A549 (cell line): ENCODE results near the gene COG5. TPM values are rescaled to one million over a fixed set of nuclear protein-coding genes. Genes with fewer than 3 reads are reported as not detected.

Experiments used
- ATAC-seq, 2 experiments: fragments of 200-7000 bp in 1 of 2; fragments of >200 bp in 1 of 2; cut with Nextera tagmentation in 1 of 2; cut with Tn5 transposase in 1 of 2; 3 replicates each; pipeline versions ENCODE4 v1.8.0 to v1.9.1; 2018 to 2020; ENCODE audit warnings: mild to moderate bottlenecking in 1 of 2, moderate library complexity in 1 of 2
- CTCF ChIA-PET: fragments of 300-600 bp; sonication (Branson Sonifier 250); formaldehyde crosslinking; extraction: SDS; loops from one replicate; lab custom pipeline; 2021; ENCODE audit warnings: antibody characterized with exemption, inconsistent platforms; lab: Yijun Ruan, JAX
- POLR2A ChIA-PET: fragments of 350-600 bp; formaldehyde crosslinking; extraction: SDS; loops from one replicate; lab custom pipeline; 2021; ENCODE audit warnings: antibody characterized with exemption, inconsistent platforms; lab: Yijun Ruan, JAX
- DNase-seq, 2 experiments: peaks; one replicate each; pipeline versions ENCODE4 v3.0.0 to v3.0.0-alpha.2; 2011 to 2016; ENCODE audit warnings: low read depth in 1 of 2, low spot score in 1 of 2
- FAIRE-seq: peaks from 2 replicates; lab custom pipeline; 2011; peaks lifted over from hg19 to GRCh38; lab: Jason Lieb, UNC
- H3K27ac ChIP-seq, 2 experiments: fragments of >200 bp; sonication (Bioruptor Twin); formaldehyde crosslinking; 3 replicates each; pipeline ENCODE4 v1.5.1; 2016 to 2017
- H3K4me1 ChIP-seq: fragments of >200 bp; sonication (Bioruptor Twin); formaldehyde crosslinking; 3 replicates; pipeline ENCODE4 v1.6.1; 2016
- H3K4me2 ChIP-seq: fragments of >200 bp; sonication (Bioruptor Twin); formaldehyde crosslinking; 3 replicates; pipeline ENCODE4 v1.6.1; 2016
- H3K4me3 ChIP-seq: fragments of >200 bp; sonication (Bioruptor Twin); formaldehyde crosslinking; 3 replicates; pipeline ENCODE4 v1.5.1; 2016
- H3K9me3 ChIP-seq: fragments of >200 bp; sonication (Bioruptor Twin); formaldehyde crosslinking; 3 replicates; pipeline ENCODE4 v1.6.1; 2016
- BHLHE40 ChIP-seq: IDR thresholded peaks from 2 replicates; pipeline ENCODE4 v1.6.1; 2012; ENCODE audit warnings: low read depth, low read length, inconsistent platforms
- CHD2 ChIP-seq: fragments of 150-350 bp; IDR thresholded peaks from 2 replicates; pipeline ENCODE4 v1.6.1; 2014; ENCODE audit warnings: low read length; ENCODE audit not compliant: partially characterized antibody
- EHF ChIP-seq: fragments of 250-450 bp; sonication (Bioruptor Pico); IDR thresholded peaks from 2 replicates; pipeline ENCODE4 v1.5.0; 2020; ENCODE audit warnings: mild to moderate bottlenecking
- EP300 ChIP-seq, 2 experiments: fragments of >200 bp; sonication (Bioruptor Twin); formaldehyde crosslinking; IDR thresholded peaks; 2 replicates in 1 of 2; 3 replicates in 1 of 2; pipeline ENCODE4 v1.6.1; 2016 to 2017
- FOSL2 ChIP-seq, 2 experiments: fragments of 450-650 bp in 1 of 2; fragments of >200 bp in 1 of 2; sonication (Bioruptor Twin) in 1 of 2; formaldehyde crosslinking; IDR thresholded peaks; 2 replicates each; pipeline versions ENCODE4 v1.5.0 to v1.6.1; 2016 to 2020; ENCODE audit warnings: mild to moderate bottlenecking in 1 of 2, moderate library complexity in 1 of 2
- HES2 ChIP-seq: fragments of >200 bp; sonication (Bioruptor Twin); formaldehyde crosslinking; IDR thresholded peaks from 2 replicates; pipeline ENCODE4 v1.6.1; 2016
- HEYL ChIP-seq: fragments of 250-450 bp; sonication (Bioruptor Pico); IDR thresholded peaks from 2 replicates; pipeline ENCODE4 v1.8.0; 2021; ENCODE audit warnings: mild to moderate bottlenecking, moderate library complexity
- HOXB13 ChIP-seq: fragments of 250-450 bp; sonication (Bioruptor Pico); IDR thresholded peaks from 2 replicates; pipeline ENCODE4 v1.5.0; 2020; ENCODE audit warnings: low read depth, mild to moderate bottlenecking, moderate library complexity
- JUN ChIP-seq, 2 experiments: fragments of >200 bp; sonication (Bioruptor Twin); formaldehyde crosslinking; IDR thresholded peaks; 2 replicates in 1 of 2; 3 replicates in 1 of 2; pipeline ENCODE4 v1.6.1; 2016 to 2017
- JUNB ChIP-seq: fragments of >200 bp; sonication (Bioruptor Twin); formaldehyde crosslinking; IDR thresholded peaks from 2 replicates; pipeline ENCODE4 v1.6.1; 2016
- MAZ ChIP-seq: fragments of 150-350 bp; IDR thresholded peaks from 2 replicates; pipeline ENCODE4 v1.6.1; 2014; ENCODE audit warnings: antibody characterized with exemption, low read depth, low read length, borderline replicate concordance
- MYC ChIP-seq: IDR thresholded peaks from 2 replicates; pipeline ENCODE4 v1.6.1; 2012; ENCODE audit warnings: mild to moderate bottlenecking, inconsistent platforms, low read length, improper control_type of control experiment, borderline replicate concordance
- NFE2L2 ChIP-seq: fragments of 150-350 bp; conservative IDR thresholded peaks from 2 replicates; pipeline ENCODE4 v1.6.1; 2014; ENCODE audit warnings: low read length
- RARB ChIP-seq: fragments of 250-450 bp; sonication (Bioruptor Pico); IDR thresholded peaks from 2 replicates; pipeline ENCODE4 v1.8.0; 2021; ENCODE audit warnings: mild to moderate bottlenecking, moderate library complexity
- RCOR1 ChIP-seq: fragments of 150-350 bp; IDR thresholded peaks from 2 replicates; pipeline ENCODE4 v1.6.1; 2014; ENCODE audit warnings: antibody characterized with exemption, low read length, low read depth
- RNF2 ChIP-seq: fragments of 200-600 bp; sonication (generic); IDR thresholded peaks from 2 replicates; pipeline ENCODE4 v1.6.1; 2016; ENCODE audit warnings: low read depth, mild to moderate bottlenecking, antibody characterized with exemption, moderate library complexity, borderline replicate concordance
- SMC3 ChIP-seq: fragments of >200 bp; sonication (Bioruptor Twin); formaldehyde crosslinking; IDR thresholded peaks from 3 replicates; pipeline ENCODE4 v1.6.1; 2018; ENCODE audit warnings: inconsistent platforms
- TFCP2L1 ChIP-seq: fragments of 250-450 bp; sonication (Bioruptor Pico); IDR thresholded peaks from 2 replicates; pipeline ENCODE4 v1.5.0; 2021; ENCODE audit warnings: mild to moderate bottlenecking
- TP53 ChIP-seq: fragments of 250-450 bp; sonication (Bioruptor Pico); IDR thresholded peaks from 2 replicates; pipeline ENCODE4 v1.5.0; 2021; ENCODE audit warnings: mild to moderate bottlenecking, moderate library complexity
- ZC3H11A ChIP-seq: fragments of 450-650 bp; IDR thresholded peaks from 2 replicates; pipeline ENCODE4 v1.6.1; 2014; ENCODE audit warnings: antibody characterized with exemption, mild to moderate bottlenecking
- ZFP36 ChIP-seq: fragments of 450-650 bp; IDR thresholded peaks from 2 replicates; pipeline ENCODE4 v1.6.1; 2014; ENCODE audit warnings: borderline replicate concordance; ENCODE audit not compliant: partially characterized antibody
- ZNF302 ChIP-seq: fragments of 250-450 bp; sonication (Bioruptor Pico); IDR thresholded peaks from 2 replicates; pipeline ENCODE4 v1.9.0; 2021; ENCODE audit warnings: inconsistent platforms, mild to moderate bottlenecking, moderate library complexity
- ZSCAN20 ChIP-seq: fragments of 250-450 bp; sonication (Bioruptor Pico); IDR thresholded peaks from 2 replicates; pipeline ENCODE4 v1.8.0; 2022; ENCODE audit warnings: mild to moderate bottlenecking, moderate library complexity
- WGBS: methylation state at CpG from one replicate; pipeline ENCODE4 v1.1.6; 2017; ENCODE audit errors: missing lambda C conversion rate; 5-methylcytosine and 5-hydroxymethylcytosine counted together
- polyA plus RNA-seq, 4 experiments: library from polyadenylated mRNA; depleted of rRNA in 3 of 4; stranded (reverse); fragments of >200 nt; fragmentation: RNase III in 1 of 4; extraction: RNeasy Plus Mini Kit Qiagen cat#74134 plus additional on column Dnase treatment in 1 of 4; gene quantifications; 2 replicates in 3 of 4; 3 replicates in 1 of 4; pipeline ENCODE4 v1.2.3, GENCODE V29; 2011 to 2017
- TF ChIP-seq, protein P1 (sequence below): fragments of >200 bp; sonication (Bioruptor Twin); formaldehyde crosslinking; IDR thresholded peaks from 3 replicates; pipeline ENCODE4 v1.5.1; 2016
- TF ChIP-seq, protein P2 (sequence below): fragments of 150-350 bp; IDR thresholded peaks from 2 replicates; pipeline ENCODE4 v1.6.1; 2014; ENCODE audit warnings: low read depth, mild to moderate bottlenecking, low read length
- TF ChIP-seq, protein P3 (sequence below): IDR thresholded peaks from 2 replicates; pipeline ENCODE4 v1.6.1; 2012

COG5 gene
- polyA plus RNA-seq, 2 of the 4 experiments (the other 2 are of a cell fraction): 22.5 to 44.0 TPM

DNA sequence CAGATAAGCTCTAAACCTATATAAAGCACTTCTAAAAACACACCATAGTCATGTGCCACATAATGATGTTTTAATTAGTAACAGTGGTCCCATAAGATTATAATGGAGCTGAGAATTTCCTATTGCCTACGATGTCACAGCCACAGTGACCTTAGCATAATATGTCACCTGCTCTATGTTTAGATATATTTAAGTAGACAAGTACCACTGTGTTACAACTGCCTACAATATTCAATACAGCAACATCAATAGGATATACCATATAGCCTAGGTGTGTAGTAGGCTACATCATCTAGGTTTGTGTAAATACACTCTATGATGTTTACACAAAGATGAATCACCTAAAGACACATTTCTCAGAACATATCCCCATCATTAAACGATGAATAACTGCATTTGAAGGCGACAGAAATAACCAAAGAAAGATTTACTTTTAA lies 69.4 kb downstream of the COG5 start:
- FAIRE-seq: peak; percentile 84
- H3K4me2 ChIP-seq: peak overlapping the region; percentile 4; the same call in 1 of the 3 replicates
- H3K4me1 ChIP-seq: peaks cover 9% of the 10 kb centered on the region
- CTCF ChIA-PET: interaction anchor here (1.1 to 3.2 kb wide), 3 partner anchors 13 to 230 kb away, joined by 3 to 12 read pairs (median 4); no protein-coding TSS in a partner anchor
- POLR2A ChIA-PET: no interaction called here
- H3K4me3 ChIP-seq: no peak overlapping the region
- TF ChIP-seq ZFP36 (no peak), EHF (CRISPR knock-in tag) (no peak), ZNF302 (CRISPR knock-in tag) (no peak), FOSL2 (IDR thresholded peaks at IDR 0.05) (0 out of 2 replicates have a peak, but pooled peaks have one; percentile 16), FOSL2 (CRISPR knock-in tag; IDR thresholded peaks at IDR 0.05) (peak; percentile 56), MAZ (no peak), CHD2 (no peak)
- ATAC-seq: peak in 1 of 2 experiments; percentile 48; a peak in 2 of 6 replicates
- peak in 1 of 2 experiments; percentile 14 for DNase-seq
- 34% methylated on average over 3 of the region's 3 CpGs for WGBS
- H3K9me3 ChIP-seq: no peaks in the 10 kb centered on the region
- no peak overlapping the region for H3K27ac ChIP-seq

GRCh38 chr7:107492875-107493274 lies 70.8 kb downstream of the COG5 start:
- no peaks in the 10 kb centered on the region for H3K9me3 ChIP-seq
- H3K4me2 ChIP-seq: no peak overlapping the region
- H3K4me1 ChIP-seq: peaks cover 9% of the 10 kb centered on the region
- TF ChIP-seq MAZ: no peak
- TF ChIP-seq, protein P1, sequence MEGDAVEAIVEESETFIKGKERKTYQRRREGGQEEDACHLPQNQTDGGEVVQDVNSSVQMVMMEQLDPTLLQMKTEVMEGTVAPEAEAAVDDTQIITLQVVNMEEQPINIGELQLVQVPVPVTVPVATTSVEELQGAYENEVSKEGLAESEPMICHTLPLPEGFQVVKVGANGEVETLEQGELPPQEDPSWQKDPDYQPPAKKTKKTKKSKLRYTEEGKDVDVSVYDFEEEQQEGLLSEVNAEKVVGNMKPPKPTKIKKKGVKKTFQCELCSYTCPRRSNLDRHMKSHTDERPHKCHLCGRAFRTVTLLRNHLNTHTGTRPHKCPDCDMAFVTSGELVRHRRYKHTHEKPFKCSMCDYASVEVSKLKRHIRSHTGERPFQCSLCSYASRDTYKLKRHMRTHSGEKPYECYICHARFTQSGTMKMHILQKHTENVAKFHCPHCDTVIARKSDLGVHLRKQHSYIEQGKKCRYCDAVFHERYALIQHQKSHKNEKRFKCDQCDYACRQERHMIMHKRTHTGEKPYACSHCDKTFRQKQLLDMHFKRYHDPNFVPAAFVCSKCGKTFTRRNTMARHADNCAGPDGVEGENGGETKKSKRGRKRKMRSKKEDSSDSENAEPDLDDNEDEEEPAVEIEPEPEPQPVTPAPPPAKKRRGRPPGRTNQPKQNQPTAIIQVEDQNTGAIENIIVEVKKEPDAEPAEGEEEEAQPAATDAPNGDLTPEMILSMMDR: no peak
- no peak for TF ChIP-seq EP300 (IDR thresholded peaks at IDR 0.05)
- TF ChIP-seq JUN (IDR thresholded peaks at IDR 0.05): no peak
- TF ChIP-seq SMC3: no peak
- no peak for TF ChIP-seq RCOR1
- no peak for TF ChIP-seq NFE2L2
- TF ChIP-seq TFCP2L1 (CRISPR knock-in tag): no peak
- TF ChIP-seq TP53: no peak
- TF ChIP-seq, protein P2, sequence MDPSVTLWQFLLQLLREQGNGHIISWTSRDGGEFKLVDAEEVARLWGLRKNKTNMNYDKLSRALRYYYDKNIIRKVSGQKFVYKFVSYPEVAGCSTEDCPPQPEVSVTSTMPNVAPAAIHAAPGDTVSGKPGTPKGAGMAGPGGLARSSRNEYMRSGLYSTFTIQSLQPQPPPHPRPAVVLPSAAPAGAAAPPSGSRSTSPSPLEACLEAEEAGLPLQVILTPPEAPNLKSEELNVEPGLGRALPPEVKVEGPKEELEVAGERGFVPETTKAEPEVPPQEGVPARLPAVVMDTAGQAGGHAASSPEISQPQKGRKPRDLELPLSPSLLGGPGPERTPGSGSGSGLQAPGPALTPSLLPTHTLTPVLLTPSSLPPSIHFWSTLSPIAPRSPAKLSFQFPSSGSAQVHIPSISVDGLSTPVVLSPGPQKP: no peak
- TF ChIP-seq BHLHE40: no peak
- TF ChIP-seq JUNB: no peak
- no peak for TF ChIP-seq MYC
- TF ChIP-seq HOXB13 (CRISPR knock-in tag): no peak
- TF ChIP-seq ZNF302 (CRISPR knock-in tag): no peak
- no peak for TF ChIP-seq RNF2
- no peak for TF ChIP-seq HEYL (CRISPR knock-in tag)
- ATAC-seq (no peak), DNase-seq (no peak), FAIRE-seq (no peak)
- no peak overlapping the region for H3K27ac ChIP-seq
- no peak overlapping the region for H3K4me3 ChIP-seq
- WGBS: 97% methylated on average over 2 of the region's 2 CpGs
- POLR2A ChIA-PET: no interaction called here
- CTCF ChIA-PET: interaction anchor here (1.0 to 1.6 kb wide), 3 partner anchors 13 to 386 kb away, joined by 3 to 5 read pairs (median 4); no protein-coding TSS in a partner anchor

GRCh38 chr7:107486041-107486440 lies 77.7 kb downstream of the COG5 start:
- CTCF ChIA-PET: interaction anchor here (0.6 to 1.8 kb wide), 2 partner anchors 22 to 517 kb away, joined by 4 to 8 read pairs; no protein-coding TSS in a partner anchor
- TF ChIP-seq ZC3H11A (no peak), ZSCAN20 (CRISPR knock-in tag) (no peak), EP300 (IDR thresholded peaks at IDR 0.05) (no peak), RARB (CRISPR knock-in tag) (no peak), HES2 (no peak), RNF2 (no peak), NFE2L2 (no peak)
- TF ChIP-seq, protein P3, sequence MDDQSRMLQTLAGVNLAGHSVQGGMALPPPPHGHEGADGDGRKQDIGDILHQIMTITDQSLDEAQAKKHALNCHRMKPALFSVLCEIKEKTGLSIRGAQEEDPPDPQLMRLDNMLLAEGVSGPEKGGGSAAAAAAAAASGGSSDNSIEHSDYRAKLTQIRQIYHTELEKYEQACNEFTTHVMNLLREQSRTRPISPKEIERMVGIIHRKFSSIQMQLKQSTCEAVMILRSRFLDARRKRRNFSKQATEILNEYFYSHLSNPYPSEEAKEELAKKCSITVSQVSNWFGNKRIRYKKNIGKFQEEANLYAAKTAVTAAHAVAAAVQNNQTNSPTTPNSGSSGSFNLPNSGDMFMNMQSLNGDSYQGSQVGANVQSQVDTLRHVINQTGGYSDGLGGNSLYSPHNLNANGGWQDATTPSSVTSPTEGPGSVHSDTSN: no peak
- 72% methylated on average over 3 of the region's 3 CpGs for WGBS

More at GRCh38 chr7:107486041-107486440, 77.7 kb downstream of the COG5 start:
- no peaks in the 10 kb centered on the region for H3K9me3 ChIP-seq
- no peaks in the 10 kb centered on the region for H3K4me1 ChIP-seq
- H3K27ac ChIP-seq: no peak overlapping the region
- POLR2A ChIA-PET: no interaction called here
- H3K4me2 ChIP-seq: no peak overlapping the region
- no peak for DNase-seq
- H3K4me3 ChIP-seq: no peak overlapping the region
- no peak for FAIRE-seq
- no peak for ATAC-seq
